ENCODE data around the gene PHC1. TPM values are rescaled to one million over a fixed set of nuclear protein-coding genes. Genes with fewer than 3 reads are reported as not detected.

The PHC1 gene
- polyA plus RNA-seq, 1 of the 3 experiments (the other 2 are of a cell fraction): 27.0 TPM

- DNase-seq: no peak
- WGBS (ENCODE audit: low lambda C conversion rate): 88% methylated on average over 3 of the region's 3 CpGs
- Histone ChIP-seq H3K27me3 (ENCODE audit: insufficient read depth) (no peaks in the 10 kb centered on the region), H3K4me1 (ENCODE audit: control insufficient read depth in 1 of 2, insufficient read depth in 2 of 2, low read depth in 1 of 2, low read length in 1 of 2) (peaks cover 15 to 16% of the 10 kb centered on the region in 2 experiments; a peak in 3 of 4 replicates), H4K20me1 (ENCODE audit: insufficient read depth) (no peaks in the 10 kb centered on the region), H3K79me2 (ENCODE audit: insufficient read depth) (peaks cover 28% of the 10 kb centered on the region), H3F3A (replicated peaks; ENCODE audit: insufficient read depth) (peaks cover 11% of the 10 kb centered on the region), H2AFZ (ENCODE audit: low read depth) (no peak overlapping the region), H3K4me2 (no peak overlapping the region), H3K9ac (no peak overlapping the region), H3K27ac (ENCODE audit: low read depth in 2 of 2, low read length in 1 of 2) (no peak overlapping the region), H3K9me2 (no peaks in the 10 kb centered on the region), H3K9me3 (no peaks in the 10 kb centered on the region), H3K4me3 (ENCODE audit: low read depth in 2 of 2, low read length in 1 of 2) (no peak overlapping the region), H3K36me3 (replicated peaks in 1 of 2; ENCODE audit: control insufficient read depth in 1 of 2, insufficient read depth in 2 of 2, low read length in 1 of 2) (peaks cover 6 to 26% of the 10 kb centered on the region in 2 experiments)
- TF ChIP-seq RAD21 (IDR thresholded peaks at IDR 0.05; ENCODE audit: low read length) (no peak), RXRA (IDR thresholded peaks at IDR 0.05; ENCODE audit: borderline replicate concordance, low read depth) (no peak), USF2 (IDR thresholded peaks at IDR 0.05; ENCODE audit: borderline replicate concordance, low read depth, low read length) (no peak), MXI1 (IDR thresholded peaks at IDR 0.05; ENCODE audit: low read depth, low read length) (no peak), PBX3 (IDR thresholded peaks at IDR 0.05) (no peak), RCOR1 (IDR thresholded peaks at IDR 0.05; ENCODE audit: low read length) (no peak), GATA2 (CRISPR knock-in tag; IDR thresholded peaks at IDR 0.05) (no peak), TAF1 (IDR thresholded peaks at IDR 0.05; ENCODE audit: borderline replicate concordance, low read depth, low read length) (no peak), IRF3 (IDR thresholded peaks at IDR 0.05; ENCODE audit: low read depth, low read length) (no peak), USF1 (IDR thresholded peaks at IDR 0.05; ENCODE audit: borderline replicate concordance, low read depth) (no peak), NFIC (IDR thresholded peaks at IDR 0.05; ENCODE audit: borderline replicate concordance) (no peak), MEF2A (IDR thresholded peaks at IDR 0.05; ENCODE audit: borderline replicate concordance, low read depth) (no peak), CHD2 (IDR thresholded peaks at IDR 0.05; ENCODE audit: low read length, partially characterized antibody) (no peak), FOXM1 (IDR thresholded peaks at IDR 0.05; ENCODE audit: low read depth) (no peak), TEAD4 (IDR thresholded peaks at IDR 0.05; ENCODE audit: borderline replicate concordance, insufficient read depth) (no peak)
- CTCF ChIA-PET: interaction anchor here (1.6 kb wide), 1 partner anchor 33 kb away, joined by 4 read pairs; the partner anchor contains the start of gene M6PR
- POLR2A ChIA-PET: no interaction called here
Observed at GRCh38 chr12:8917031-8917430, 2.7 kb downstream of the PHC1 start.
